AG04449 (cell line): ENCODE data around the gene MLLT11.

Source experiments
- CTCF ChIA-PET: fragments of 350-600 bp; formaldehyde crosslinking; extraction: SDS; loops from one replicate; lab custom pipeline; 2021; ENCODE audit warnings: antibody characterized with exemption; lab: Yijun Ruan, JAX
- POLR2A ChIA-PET: fragments of 400-600, 350-600 bp; formaldehyde crosslinking; extraction: SDS; loops from one replicate; lab custom pipeline; 2020; ENCODE audit warnings: antibody characterized with exemption, inconsistent platforms; lab: Yijun Ruan, JAX
- DNase-seq: peaks from one replicate; pipeline ENCODE4 v3.0.0-alpha.2; 2010; ENCODE audit warnings: low read depth, low spot score
- H3K4me3 ChIP-seq: 2 replicates; pipeline ENCODE4 v1.5.1; 2011; ENCODE audit warnings: low read depth, mild to moderate bottlenecking, control low read depth, low read length
- CTCF ChIP-seq: IDR thresholded peaks from one replicate; pipeline ENCODE4 v1.5.1; 2011; ENCODE audit warnings: mild to moderate bottlenecking, moderate library complexity, low read length, control low read depth, inconsistent platforms; ENCODE audit not compliant: insufficient read depth; ENCODE audit errors: missing control alignments

MLLT11 gene

GRCh38 chr1:151043163-151043562, 17.0 kb upstream of the MLLT11 start:
- no peak overlapping the region for H3K4me3 ChIP-seq
- ChIA-PET CTCF (interaction anchor here (0.7 to 1.3 kb wide), 2 partner anchors 18 to 36 kb away, joined by 3 read pairs; partner anchors contain the start of gene MINDY1), POLR2A (interaction anchor here (0.6 kb wide), 1 partner anchor 482 kb away, joined by 3 read pairs; no protein-coding TSS in a partner anchor)
- DNase-seq: no peak
- TF ChIP-seq CTCF: no peak

- CTCF ChIA-PET: interaction anchor here (0.9 to 3.8 kb wide), 15 partner anchors 9 to 487 kb away, joined by 3 to 26 read pairs (median 4); partner anchors contain the start of genes CDC42SE1, GABPB2, MLLT11 and TNFAIP8L2
- DNase-seq: no peak
- no peak for TF ChIP-seq CTCF
- POLR2A ChIA-PET: interaction anchor here (1.8 to 5.5 kb wide), 2 partner anchors 12 to 41 kb away, joined by 4 to 56 read pairs; partner anchors contain the start of genes CDC42SE1, MINDY1 and MLLT11
- H3K4me3 ChIP-seq: peak within 1 kb of the TSS; percentile 74
Observed at GRCh38 chr1:151047591-151047924, 12.6 kb upstream of the MLLT11 start, which contains the start of gene C1orf56. Gene C1orf56, plus strand, starts transcription at chr1:151047751. Its CDS starts 97 bp downstream, at chr1:151047848.

DNA sequence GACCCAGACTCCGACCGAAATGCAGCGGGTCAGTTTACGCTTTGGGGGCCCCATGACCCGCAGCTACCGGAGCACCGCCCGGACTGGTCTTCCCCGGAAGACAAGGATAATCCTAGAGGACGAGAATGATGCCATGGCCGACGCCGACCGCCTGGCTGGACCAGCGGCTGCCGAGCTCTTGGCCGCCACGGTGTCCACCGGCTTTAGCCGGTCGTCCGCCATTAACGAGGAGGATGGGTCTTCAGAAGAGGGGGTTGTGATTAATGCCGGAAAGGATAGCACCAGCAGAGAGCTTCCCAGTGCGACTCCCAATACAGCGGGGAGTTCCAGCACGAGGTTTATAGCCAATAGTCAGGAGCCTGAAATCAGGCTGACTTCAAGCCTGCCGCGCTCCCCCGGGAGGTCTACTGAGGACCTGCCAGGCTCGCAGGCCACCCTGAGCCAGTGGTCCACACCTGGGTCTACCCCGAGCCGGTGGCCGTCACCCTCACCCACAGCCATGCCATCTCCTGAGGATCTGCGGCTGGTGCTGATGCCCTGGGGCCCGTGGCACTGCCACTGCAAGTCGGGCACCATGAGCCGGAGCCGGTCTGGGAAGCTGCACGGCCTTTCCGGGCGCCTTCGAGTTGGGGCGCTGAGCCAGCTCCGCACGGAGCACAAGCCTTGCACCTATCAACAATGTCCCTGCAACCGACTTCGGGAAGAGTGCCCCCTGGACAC, 12.1 kb upstream of the MLLT11 start:
- CTCF ChIA-PET: interaction anchor here (0.6 to 3.8 kb wide), 18 partner anchors 10 to 487 kb away, joined by 3 to 26 read pairs (median 4); partner anchors contain the start of genes BNIPL, CDC42SE1, GABPB2 and MLLT11
- TF ChIP-seq CTCF: peak; percentile 50
- peak overlapping the region; percentile 74 for H3K4me3 ChIP-seq
- POLR2A ChIA-PET: interaction anchor here (0.9 to 5.5 kb wide), 3 partner anchors 12 to 41 kb away, joined by 3 to 56 read pairs (median 4); partner anchors contain the start of genes CDC42SE1, MINDY1 and MLLT11
- no peak for DNase-seq

GRCh38 chr1:151048645-151049032, 11.6 kb upstream of the MLLT11 start:
- CTCF ChIA-PET: interaction anchor here (0.6 to 3.8 kb wide), 11 partner anchors 11 to 108 kb away, joined by 3 to 26 read pairs (median 3); partner anchors contain the start of genes CDC42SE1, GABPB2, MLLT11 and TNFAIP8L2
- POLR2A ChIA-PET: interaction anchor here (0.9 to 5.5 kb wide), 3 partner anchors 11 to 42 kb away, joined by 3 to 56 read pairs (median 4); partner anchors contain the start of genes CDC42SE1, MINDY1 and MLLT11
- peak overlapping the region; percentile 74 for H3K4me3 ChIP-seq
- no peak for DNase-seq
- TF ChIP-seq CTCF: no peak

GRCh38 chr1:151049458-151049857, 10.7 kb upstream of the MLLT11 start:
- ChIA-PET POLR2A (interaction anchor here (1.8 to 5.5 kb wide), 2 partner anchors 10 to 43 kb away, joined by 4 to 56 read pairs; partner anchors contain the start of genes CDC42SE1, MINDY1 and MLLT11), CTCF (interaction anchor here (0.9 to 3.8 kb wide), 5 partner anchors 9 to 43 kb away, joined by 3 to 24 read pairs (median 3); partner anchors contain the start of genes CDC42SE1, MINDY1 and MLLT11)

More at GRCh38 chr1:151049458-151049857, 10.7 kb upstream of the MLLT11 start:
- DNase-seq: no peak
- TF ChIP-seq CTCF: no peak
- no peak overlapping the region for H3K4me3 ChIP-seq
